ENCODE measurements around the gene CAT.

DNA sequence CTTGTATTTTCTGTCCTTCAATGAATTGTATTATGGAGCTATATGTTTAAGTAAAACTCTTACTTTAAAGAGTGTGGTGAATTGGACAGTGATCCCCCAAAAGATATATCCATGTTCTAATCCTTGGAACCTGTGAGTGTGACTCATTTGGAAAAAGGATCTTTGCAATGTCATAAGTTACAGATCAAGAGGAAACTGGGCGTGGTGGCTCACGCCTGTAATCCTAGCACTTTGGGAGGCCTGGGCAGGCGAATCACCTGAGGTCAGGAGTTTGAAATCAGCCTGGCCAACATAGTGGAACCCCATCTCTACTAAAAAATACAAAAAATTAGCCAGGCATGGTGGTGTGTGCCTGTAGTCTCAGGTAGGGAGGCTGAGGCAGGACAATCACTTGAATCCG lies 38.1 kb downstream of the CAT start:
- TF ChIP-seq, protein P1, sequence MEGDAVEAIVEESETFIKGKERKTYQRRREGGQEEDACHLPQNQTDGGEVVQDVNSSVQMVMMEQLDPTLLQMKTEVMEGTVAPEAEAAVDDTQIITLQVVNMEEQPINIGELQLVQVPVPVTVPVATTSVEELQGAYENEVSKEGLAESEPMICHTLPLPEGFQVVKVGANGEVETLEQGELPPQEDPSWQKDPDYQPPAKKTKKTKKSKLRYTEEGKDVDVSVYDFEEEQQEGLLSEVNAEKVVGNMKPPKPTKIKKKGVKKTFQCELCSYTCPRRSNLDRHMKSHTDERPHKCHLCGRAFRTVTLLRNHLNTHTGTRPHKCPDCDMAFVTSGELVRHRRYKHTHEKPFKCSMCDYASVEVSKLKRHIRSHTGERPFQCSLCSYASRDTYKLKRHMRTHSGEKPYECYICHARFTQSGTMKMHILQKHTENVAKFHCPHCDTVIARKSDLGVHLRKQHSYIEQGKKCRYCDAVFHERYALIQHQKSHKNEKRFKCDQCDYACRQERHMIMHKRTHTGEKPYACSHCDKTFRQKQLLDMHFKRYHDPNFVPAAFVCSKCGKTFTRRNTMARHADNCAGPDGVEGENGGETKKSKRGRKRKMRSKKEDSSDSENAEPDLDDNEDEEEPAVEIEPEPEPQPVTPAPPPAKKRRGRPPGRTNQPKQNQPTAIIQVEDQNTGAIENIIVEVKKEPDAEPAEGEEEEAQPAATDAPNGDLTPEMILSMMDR (conservative IDR thresholded peaks at IDR 0.05; ENCODE audit: low read length) = no peak
- no peak for TF ChIP-seq EZH2phosphoT487 (IDR thresholded peaks at IDR 0.05; ENCODE audit: borderline replicate concordance)
